Activated naive CD4-positive, alpha-beta T cell treated with anti-CD3 and anti-CD28 coated beads, Interleukin-2, amount 10 ng/mL, durations not matched to agents 7 days and 5 days (primary cell): Measurements from ENCODE around the gene UBA7.

Experiments
- CTCF ChIA-PET: fragments of 350-600 bp; sonication (Branson Sonifier 250); formaldehyde crosslinking; loops from one replicate; lab custom pipeline; 2021; ENCODE audit warnings: antibody characterized with exemption; lab: Charles Lee
- DNase-seq: peaks from one replicate; pipeline ENCODE4 v3.0.0-alpha.2; 2020
- H3K27ac Mint-ChIP-seq: one replicate; pipeline ENCODE4 v1.8.0; 2021; ENCODE audit warnings: mild to moderate bottlenecking, moderate library complexity, mixed read lengths
- H3K27me3 Mint-ChIP-seq: one replicate; pipeline ENCODE4 v1.8.0; 2021; ENCODE audit warnings: mild to moderate bottlenecking, mixed read lengths
- H3K36me3 Mint-ChIP-seq: one replicate; pipeline ENCODE4 v1.8.0; 2021; ENCODE audit warnings: mixed read lengths
- H3K4me1 Mint-ChIP-seq: one replicate; pipeline ENCODE4 v1.8.0; 2021; ENCODE audit warnings: mixed read lengths
- H3K4me3 Mint-ChIP-seq: one replicate; pipeline ENCODE4 v1.8.0; 2021; ENCODE audit warnings: mild to moderate bottlenecking, moderate library complexity, mixed read lengths
- H3K9me3 Mint-ChIP-seq: one replicate; pipeline ENCODE4 v1.8.0; 2021; ENCODE audit warnings: mixed read lengths

Gene UBA7, protein sequence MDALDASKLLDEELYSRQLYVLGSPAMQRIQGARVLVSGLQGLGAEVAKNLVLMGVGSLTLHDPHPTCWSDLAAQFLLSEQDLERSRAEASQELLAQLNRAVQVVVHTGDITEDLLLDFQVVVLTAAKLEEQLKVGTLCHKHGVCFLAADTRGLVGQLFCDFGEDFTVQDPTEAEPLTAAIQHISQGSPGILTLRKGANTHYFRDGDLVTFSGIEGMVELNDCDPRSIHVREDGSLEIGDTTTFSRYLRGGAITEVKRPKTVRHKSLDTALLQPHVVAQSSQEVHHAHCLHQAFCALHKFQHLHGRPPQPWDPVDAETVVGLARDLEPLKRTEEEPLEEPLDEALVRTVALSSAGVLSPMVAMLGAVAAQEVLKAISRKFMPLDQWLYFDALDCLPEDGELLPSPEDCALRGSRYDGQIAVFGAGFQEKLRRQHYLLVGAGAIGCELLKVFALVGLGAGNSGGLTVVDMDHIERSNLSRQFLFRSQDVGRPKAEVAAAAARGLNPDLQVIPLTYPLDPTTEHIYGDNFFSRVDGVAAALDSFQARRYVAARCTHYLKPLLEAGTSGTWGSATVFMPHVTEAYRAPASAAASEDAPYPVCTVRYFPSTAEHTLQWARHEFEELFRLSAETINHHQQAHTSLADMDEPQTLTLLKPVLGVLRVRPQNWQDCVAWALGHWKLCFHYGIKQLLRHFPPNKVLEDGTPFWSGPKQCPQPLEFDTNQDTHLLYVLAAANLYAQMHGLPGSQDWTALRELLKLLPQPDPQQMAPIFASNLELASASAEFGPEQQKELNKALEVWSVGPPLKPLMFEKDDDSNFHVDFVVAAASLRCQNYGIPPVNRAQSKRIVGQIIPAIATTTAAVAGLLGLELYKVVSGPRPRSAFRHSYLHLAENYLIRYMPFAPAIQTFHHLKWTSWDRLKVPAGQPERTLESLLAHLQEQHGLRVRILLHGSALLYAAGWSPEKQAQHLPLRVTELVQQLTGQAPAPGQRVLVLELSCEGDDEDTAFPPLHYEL

DNA sequence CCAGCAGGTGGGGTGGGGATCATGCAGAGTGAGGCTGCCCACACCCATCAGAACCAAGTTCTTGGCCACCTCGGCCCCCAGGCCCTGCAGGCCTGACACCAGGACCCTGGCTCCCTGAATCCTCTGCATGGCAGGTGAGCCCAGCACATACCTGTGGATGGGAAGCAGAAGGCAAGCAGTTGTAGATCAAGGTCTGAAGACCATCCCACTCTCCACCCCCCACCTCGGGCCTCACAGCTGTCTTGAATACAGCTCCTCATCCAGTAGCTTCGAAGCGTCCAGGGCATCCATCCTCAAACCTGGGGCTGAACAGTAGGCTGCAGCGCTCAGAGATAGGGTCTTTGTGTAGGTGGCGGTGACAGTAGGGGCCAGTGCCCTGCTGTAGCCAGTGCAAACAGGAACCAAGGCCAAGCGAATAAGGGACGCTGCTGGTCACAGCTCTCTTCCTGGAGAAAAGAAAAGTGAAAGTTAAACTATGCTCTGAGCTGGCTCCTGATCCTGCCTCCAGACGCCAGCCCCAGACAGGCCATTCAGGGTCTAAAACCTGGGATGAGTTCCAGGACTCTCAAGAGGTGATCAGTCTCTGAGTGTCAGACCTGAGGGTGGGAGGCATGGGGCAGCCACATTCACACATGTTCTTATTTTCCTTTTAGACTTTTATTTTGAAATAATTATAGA is at the start of gene UBA7:
UBA7 (minus strand) TSS at position 457 of the 678 bp plus-strand sequence; CDS start at position 291, 166 bp downstream.
- H3K9me3 Mint-ChIP-seq = no peaks in the 10 kb centered on the region
- CTCF ChIA-PET = interaction anchor here (0.7 to 15.9 kb wide), 3 partner anchors 10 to 23 kb away, joined by 3 to 225 read pairs (median 25); partner anchors contain the start of genes CDHR4 and INKA1
- H3K4me1 Mint-ChIP-seq = peaks cover 31% of the 10 kb centered on the region
- peak within 1 kb of the TSS; percentile 99 for H3K4me3 Mint-ChIP-seq
- H3K27me3 Mint-ChIP-seq = no peaks in the 10 kb centered on the region
- peak; percentile 61 for DNase-seq
- H3K36me3 Mint-ChIP-seq = peaks cover 30% of the 10 kb centered on the region
- peak within 1 kb of the TSS; percentile 96 for H3K27ac Mint-ChIP-seq

DNA sequence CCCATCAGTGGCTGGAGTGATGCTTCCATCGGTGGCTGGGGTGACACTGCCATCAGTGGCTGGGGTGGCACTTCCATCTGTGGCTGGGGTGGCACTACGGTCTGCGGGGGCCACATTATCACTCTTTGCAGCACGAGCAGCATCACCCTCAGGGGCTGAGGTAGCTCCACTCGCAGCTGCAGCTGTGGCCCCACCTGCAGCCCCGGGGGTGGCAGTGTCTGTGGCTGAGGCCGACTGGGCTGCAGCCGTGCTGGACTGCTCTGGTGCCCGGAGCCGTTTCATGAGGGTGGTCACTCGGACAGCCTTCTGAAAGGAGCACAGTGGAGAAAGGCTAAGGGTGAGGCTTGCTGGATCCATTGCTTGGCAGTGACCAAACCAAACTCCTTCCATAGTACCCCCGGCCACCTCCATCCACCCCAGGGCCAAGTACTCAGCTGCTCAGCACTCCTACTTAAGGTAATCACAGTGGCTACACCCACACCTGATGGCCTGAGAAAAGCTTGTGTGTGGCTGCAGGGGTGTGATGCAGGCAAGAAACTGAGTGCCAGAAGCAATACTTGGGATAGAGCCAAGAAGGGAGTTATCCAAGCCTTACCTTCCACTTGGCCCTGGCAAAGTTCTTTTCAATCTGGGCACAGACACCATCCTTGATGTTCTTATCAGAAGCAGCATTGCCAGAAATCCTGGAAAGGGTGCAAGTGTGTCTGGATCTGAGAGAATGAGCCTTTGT is 46.0 kb upstream of the UBA7 start:
- CTCF ChIA-PET = no interaction called here
- peaks cover 19% of the 10 kb centered on the region for H3K4me1 Mint-ChIP-seq
- DNase-seq = no peak

DNA sequence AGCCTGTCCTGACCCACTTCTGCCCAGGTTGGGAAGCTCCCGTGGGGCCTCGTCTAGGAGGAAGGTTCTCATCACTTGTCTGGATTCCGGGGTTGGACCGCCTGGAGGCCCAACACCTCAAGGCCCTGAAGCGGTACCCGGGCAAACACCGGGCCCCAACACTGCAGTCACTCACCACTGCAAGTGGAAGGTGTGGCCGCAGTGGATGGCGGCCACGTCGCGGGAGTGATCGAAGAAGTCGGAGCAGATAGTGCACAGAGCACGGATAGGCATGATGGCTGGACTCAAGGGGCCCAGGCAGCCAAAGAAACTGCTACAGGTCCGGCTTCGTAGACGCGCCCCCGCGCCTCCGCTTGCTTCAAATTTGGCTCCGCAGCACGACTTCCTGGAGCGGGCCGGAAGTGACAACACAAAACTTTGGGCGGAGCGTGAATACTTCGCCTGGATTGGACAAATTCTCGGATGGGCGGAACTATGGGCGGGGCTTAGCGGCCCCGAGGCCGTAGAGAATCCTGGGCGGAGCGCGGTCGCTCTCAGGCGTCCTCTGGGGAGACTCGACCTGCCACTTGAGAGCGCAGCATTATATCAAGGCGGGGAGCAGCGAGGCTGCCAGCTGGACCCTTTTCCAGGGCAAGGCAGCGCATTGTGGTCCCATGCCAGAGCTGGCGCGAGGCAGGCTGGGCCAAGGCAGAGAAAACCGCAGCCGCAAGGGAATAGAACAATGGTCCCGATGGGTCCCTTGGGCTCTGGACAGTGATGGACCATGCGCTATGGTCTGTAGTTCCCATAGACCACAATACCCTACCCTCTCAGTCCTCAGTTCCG is 42.6 kb upstream of the UBA7 start, which contains the start of gene TRAIP:
TRAIP (minus strand) TSS at position 384 of the 825 bp plus-strand sequence; CDS start at position 273, 111 bp downstream.
- Mint-ChIP-seq H3K27me3 (peaks cover 11% of the 10 kb centered on the region), H3K9me3 (no peaks in the 10 kb centered on the region), H3K4me3 (peak within 1 kb of the TSS; percentile 96), H3K27ac (peak within 1 kb of the TSS; percentile 86), H3K36me3 (peaks cover 2% of the 10 kb centered on the region), H3K4me1 (peaks cover 27% of the 10 kb centered on the region)
- CTCF ChIA-PET = interaction anchor here (3.7 kb wide), 1 partner anchor 17 kb away, joined by 24 read pairs; no protein-coding TSS in a partner anchor
- peak; percentile 97 for DNase-seq

More for the DNA sequence above, 46.0 kb upstream of the UBA7 start:
- peaks cover 35% of the 10 kb centered on the region for H3K27me3 Mint-ChIP-seq
- H3K9me3 Mint-ChIP-seq = no peaks in the 10 kb centered on the region
- H3K4me3 Mint-ChIP-seq = no peak overlapping the region
- H3K36me3 Mint-ChIP-seq = no peaks in the 10 kb centered on the region
- no peak overlapping the region for H3K27ac Mint-ChIP-seq

DNA sequence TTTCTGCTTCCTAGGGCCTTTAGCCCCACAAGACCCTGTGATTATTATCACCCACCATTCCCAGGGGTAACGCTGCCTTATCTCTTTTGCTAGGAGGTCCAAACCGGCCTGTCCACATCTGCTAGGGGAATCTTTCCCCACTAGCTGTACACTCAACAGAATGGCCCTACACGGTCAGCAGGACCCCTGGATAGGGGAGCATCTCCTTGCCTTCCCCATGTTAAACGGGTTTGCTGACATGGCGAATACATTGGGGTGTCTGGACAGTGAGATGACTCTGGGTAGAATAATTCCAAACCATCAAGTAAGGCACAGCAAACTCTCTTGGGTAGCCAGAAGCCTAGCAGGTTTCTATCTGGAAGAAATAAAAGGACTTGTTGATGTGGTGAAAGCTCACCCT is 41.9 kb upstream of the UBA7 start:
- no peak for DNase-seq
- peaks cover 2% of the 10 kb centered on the region for H3K36me3 Mint-ChIP-seq
- peaks cover 9% of the 10 kb centered on the region for H3K27me3 Mint-ChIP-seq
- no peaks in the 10 kb centered on the region for H3K9me3 Mint-ChIP-seq
- H3K4me1 Mint-ChIP-seq = peaks cover 27% of the 10 kb centered on the region
- peak overlapping the region; percentile 86 for H3K27ac Mint-ChIP-seq
- peak overlapping the region; percentile 96 for H3K4me3 Mint-ChIP-seq
- CTCF ChIA-PET = interaction anchor here (0.9 to 3.7 kb wide), 2 partner anchors 16 to 51 kb away, joined by 3 to 24 read pairs; no protein-coding TSS in a partner anchor

DNA sequence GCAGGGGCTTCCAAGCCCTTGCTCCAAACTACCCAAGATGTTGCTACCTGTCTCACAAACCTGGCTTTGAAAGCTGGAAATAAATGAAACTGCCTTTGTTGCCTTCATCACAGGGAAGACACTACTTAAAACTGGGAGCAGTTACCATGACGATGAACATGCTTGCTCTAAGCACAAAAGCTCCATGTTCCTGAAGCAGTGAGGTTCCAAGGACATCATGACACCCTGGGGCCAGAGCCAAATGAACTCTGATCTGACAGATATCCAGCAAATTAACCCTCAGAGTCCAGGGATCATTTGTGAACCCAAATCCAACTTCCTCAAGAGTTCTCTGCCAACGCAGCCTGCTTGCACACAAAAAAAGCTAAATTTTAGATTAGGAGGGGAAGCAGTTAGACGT is 31.9 kb upstream of the UBA7 start:
- Mint-ChIP-seq H3K9me3 (no peaks in the 10 kb centered on the region), H3K27ac (no peak overlapping the region), H3K27me3 (no peaks in the 10 kb centered on the region), H3K4me1 (no peaks in the 10 kb centered on the region), H3K4me3 (no peak overlapping the region), H3K36me3 (peaks cover 31% of the 10 kb centered on the region)
- no peak for DNase-seq
- CTCF ChIA-PET = no interaction called here

DNA sequence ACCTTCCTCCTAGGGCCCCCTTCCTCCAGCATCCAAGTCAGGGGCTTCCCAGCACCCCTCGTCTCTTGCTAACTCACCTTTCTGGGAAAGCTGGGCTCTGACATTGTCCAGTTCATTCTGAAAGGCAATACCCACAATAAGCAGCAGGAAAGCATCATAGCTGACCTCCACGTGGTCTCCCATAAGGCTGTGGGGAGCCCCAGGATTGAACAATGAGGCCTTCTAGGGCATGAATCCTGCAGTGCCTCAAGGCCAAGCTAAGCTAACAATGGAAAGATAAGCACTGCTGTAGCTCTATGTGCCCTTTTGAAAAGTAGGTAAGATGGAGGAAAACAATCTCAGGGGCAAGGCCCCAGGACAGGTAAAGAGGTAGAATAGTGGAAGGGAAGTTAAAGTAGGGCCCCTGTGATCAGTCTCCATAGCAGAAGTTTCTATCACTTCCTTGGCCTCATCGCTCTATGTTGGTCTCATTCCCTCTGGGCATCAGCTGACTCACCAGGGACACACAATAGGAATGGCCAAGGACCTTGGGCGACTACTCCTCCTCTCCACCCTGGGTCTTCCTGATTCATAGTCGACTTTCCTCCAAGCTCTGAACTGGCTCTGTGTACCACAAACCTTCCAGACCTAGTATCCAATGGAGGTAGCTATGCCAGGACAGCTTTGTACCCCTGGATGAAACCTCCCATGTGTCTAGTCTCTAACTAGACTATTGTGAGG is 30.9 kb upstream of the UBA7 start:
- peak overlapping the region; percentile 53 for H3K27ac Mint-ChIP-seq
- no peaks in the 10 kb centered on the region for H3K27me3 Mint-ChIP-seq
- no peak for DNase-seq
- no peaks in the 10 kb centered on the region for H3K9me3 Mint-ChIP-seq
- no peak overlapping the region for H3K4me3 Mint-ChIP-seq
- no peaks in the 10 kb centered on the region for H3K4me1 Mint-ChIP-seq
- peaks cover 31% of the 10 kb centered on the region for H3K36me3 Mint-ChIP-seq
- CTCF ChIA-PET = interaction anchor here (1.4 kb wide), 2 partner anchors 42 to 127 kb away, joined by 3 to 4 read pairs; partner anchors contain the start of gene INKA1

DNA sequence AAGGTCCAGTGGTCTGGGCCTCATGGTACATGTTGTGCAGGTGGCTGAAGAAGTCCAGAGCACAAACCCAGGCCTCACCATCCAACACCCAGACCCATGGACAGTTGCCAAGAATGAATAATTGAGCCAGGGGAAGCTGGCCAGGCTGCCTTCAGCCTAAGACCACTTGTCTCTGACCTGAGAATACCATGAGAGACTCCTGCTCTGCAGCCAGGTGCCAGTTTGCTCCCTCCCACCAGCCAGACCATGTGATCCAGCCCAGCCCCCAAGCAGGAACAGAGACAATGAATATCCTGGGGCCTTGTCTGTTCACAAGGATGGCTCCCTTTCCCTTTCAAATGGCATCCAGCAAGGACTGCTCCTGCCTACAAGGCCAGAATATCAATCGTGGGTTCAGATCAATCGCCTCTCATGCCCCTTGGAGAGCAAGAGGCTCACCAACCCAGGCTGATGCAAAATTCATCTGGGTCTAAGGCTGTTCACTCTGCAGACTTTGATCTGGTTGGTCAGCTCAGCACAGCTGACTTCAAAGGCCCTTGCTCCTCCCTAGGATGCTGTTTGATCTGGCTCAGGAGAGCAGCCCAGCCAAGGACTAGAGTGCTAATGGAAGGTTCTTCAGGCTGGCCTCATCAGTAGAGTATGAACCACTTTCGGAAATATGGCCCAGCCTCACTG is 29.2 kb upstream of the UBA7 start:
- Mint-ChIP-seq H3K27me3 (no peaks in the 10 kb centered on the region), H3K27ac (no peak overlapping the region), H3K4me1 (no peaks in the 10 kb centered on the region), H3K36me3 (peaks cover 33% of the 10 kb centered on the region), H3K9me3 (no peaks in the 10 kb centered on the region), H3K4me3 (no peak overlapping the region)
- CTCF ChIA-PET = interaction anchor here (12.7 kb wide), 1 partner anchor 37 kb away, joined by 225 read pairs; the partner anchor contains the start of genes CDHR4, INKA1 and UBA7
- no peak for DNase-seq

DNA sequence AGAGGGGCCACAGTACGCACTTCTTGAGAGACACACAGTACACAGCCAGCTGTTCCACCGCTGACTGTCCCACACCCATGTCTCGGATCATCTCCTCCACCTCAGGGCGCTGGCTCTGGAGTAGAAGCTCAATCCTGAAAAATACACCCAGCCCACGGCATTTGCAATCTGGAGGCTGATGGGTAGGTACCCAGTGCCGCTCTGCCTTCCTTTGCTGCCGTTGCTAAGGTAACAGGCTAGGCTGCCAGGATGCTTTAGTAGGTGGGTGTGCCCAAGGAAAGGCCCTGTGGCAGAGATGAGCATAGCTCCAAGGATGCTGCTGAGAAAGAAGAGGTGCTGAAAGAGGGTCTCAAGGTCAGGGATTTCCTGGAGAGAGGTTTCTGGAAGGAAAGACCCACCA is 28.1 kb upstream of the UBA7 start:
- CTCF ChIA-PET = interaction anchor here (0.6 to 12.7 kb wide), 5 partner anchors 29 to 269 kb away, joined by 3 to 225 read pairs (median 3); partner anchors contain the start of genes CDHR4, INKA1 and UBA7
- no peak overlapping the region for H3K4me3 Mint-ChIP-seq
- no peak for DNase-seq

DNA sequence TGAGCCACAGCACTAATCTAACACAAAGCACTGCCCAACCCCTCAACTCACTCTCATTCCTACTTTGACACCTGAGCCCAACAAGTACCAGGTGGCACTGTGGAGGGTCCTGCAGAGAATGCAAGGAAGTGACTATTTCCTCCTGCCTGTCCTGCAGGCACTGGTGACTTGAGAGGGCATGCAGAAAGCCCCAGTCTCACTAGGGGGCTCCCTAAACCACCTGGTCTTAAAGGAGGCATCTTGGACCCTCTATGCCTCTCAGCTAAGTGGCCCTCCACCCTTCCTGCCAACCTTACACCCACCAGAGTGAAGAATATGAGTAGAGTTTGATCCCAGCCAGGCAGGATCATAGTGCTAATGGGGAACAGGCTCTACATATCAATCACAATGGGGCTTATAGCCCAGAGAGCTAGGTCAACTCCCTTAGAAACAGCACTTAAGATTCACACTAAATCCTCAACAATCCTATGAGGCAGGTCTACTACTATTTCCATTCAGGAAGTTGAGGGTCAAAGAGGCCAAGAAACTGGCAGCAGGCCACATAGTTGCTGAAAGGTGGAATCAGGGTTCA is 27.5 kb upstream of the UBA7 start:
- H3K36me3 Mint-ChIP-seq = peaks cover 29% of the 10 kb centered on the region
- no peak overlapping the region for H3K4me3 Mint-ChIP-seq
- H3K4me1 Mint-ChIP-seq = no peaks in the 10 kb centered on the region
- H3K9me3 Mint-ChIP-seq = no peaks in the 10 kb centered on the region
- H3K27me3 Mint-ChIP-seq = no peaks in the 10 kb centered on the region
- DNase-seq = peak; percentile 33
- H3K27ac Mint-ChIP-seq = no peak overlapping the region
- CTCF ChIA-PET = interaction anchor here (0.6 to 12.7 kb wide), 7 partner anchors 14 to 268 kb away, joined by 3 to 225 read pairs (median 3); partner anchors contain the start of genes CDHR4, INKA1, TRAIP and UBA7

More for the DNA sequence above, 28.1 kb upstream of the UBA7 start:
- H3K9me3 Mint-ChIP-seq = no peaks in the 10 kb centered on the region
- H3K36me3 Mint-ChIP-seq = peaks cover 33% of the 10 kb centered on the region
- H3K27ac Mint-ChIP-seq = no peak overlapping the region
- H3K4me1 Mint-ChIP-seq = no peaks in the 10 kb centered on the region
- no peaks in the 10 kb centered on the region for H3K27me3 Mint-ChIP-seq

DNA sequence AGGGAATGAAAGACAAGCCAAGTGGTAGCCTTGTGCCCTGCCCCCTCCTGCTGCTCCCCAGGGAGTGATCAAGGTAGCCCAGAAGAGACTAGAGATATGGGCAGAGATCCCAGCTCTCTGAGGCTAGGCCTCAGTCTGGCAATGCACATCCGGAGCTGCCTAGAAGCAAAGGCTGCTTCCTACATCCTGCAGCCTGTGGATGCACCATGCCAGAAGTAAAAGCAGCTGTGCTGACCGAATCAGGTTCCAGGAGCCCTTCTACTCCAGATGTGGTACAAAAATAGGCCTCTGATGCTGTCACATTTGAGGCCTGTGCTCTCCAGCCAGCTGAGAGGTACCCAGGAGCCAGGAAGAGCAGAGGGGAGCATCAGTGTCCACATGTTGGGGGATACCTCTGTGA is 26.6 kb upstream of the UBA7 start:
- H3K9me3 Mint-ChIP-seq = no peaks in the 10 kb centered on the region
- CTCF ChIA-PET = interaction anchor here (0.7 to 12.7 kb wide), 8 partner anchors 9 to 138 kb away, joined by 3 to 225 read pairs (median 10); partner anchors contain the start of genes CDHR4, INKA1, TRAIP and UBA7
- DNase-seq = no peak
- H3K4me1 Mint-ChIP-seq = no peaks in the 10 kb centered on the region
- H3K36me3 Mint-ChIP-seq = peaks cover 24% of the 10 kb centered on the region
- no peak overlapping the region for H3K27ac Mint-ChIP-seq
- no peaks in the 10 kb centered on the region for H3K27me3 Mint-ChIP-seq
- no peak overlapping the region for H3K4me3 Mint-ChIP-seq
